ENCODE data around the gene TGM3. TPM values are rescaled to one million over a fixed set of nuclear protein-coding genes. Genes with fewer than 3 reads are reported as not detected.

The TGM3 gene
- total and polyA plus RNA-seq, 2 of the 4 experiments (the other 2 are of a cell fraction) = not detected

- in situ Hi-C loops (cut with MboI; ENCODE audit: low sequenced_read_pairs) = no loop called here
These were observed 4.2 kb downstream of the TGM3 start for GRCh38 chr20:2300002-2300401.

More at GRCh38 chr20:2300002-2300401, 4.2 kb downstream of the TGM3 start:
- Histone ChIP-seq H2AK5ac (ENCODE audit: low read depth, low read length) (no peak overlapping the region), H3K36me3 (ENCODE audit: control insufficient read depth, insufficient read depth, low read length) (no peaks in the 10 kb centered on the region), H2BK20ac (ENCODE audit: low read depth, low read length) (no peak overlapping the region), H3K4me2 (ENCODE audit: low read depth, low read length) (no peak overlapping the region), H4K91ac (ENCODE audit: insufficient read depth, low read depth, low read length) (no peak overlapping the region), H3K4me3 (ENCODE audit: insufficient read depth, low read depth, low read length) (no peak overlapping the region), H2BK120ac (ENCODE audit: low read depth, low read length) (no peak overlapping the region), H3K9me3 (ENCODE audit: control insufficient read depth, insufficient read depth, low read length) (no peaks in the 10 kb centered on the region), H3K4me1 (ENCODE audit: control insufficient read depth, insufficient read depth, low read length) (no peaks in the 10 kb centered on the region), H2BK5ac (ENCODE audit: low read depth, low read length, poor library complexity, severe bottlenecking) (no peak overlapping the region), H3K79me1 (ENCODE audit: low read depth in 1 of 2, low read length in 2 of 2) (no peaks in the 10 kb centered on the region), H3K18ac (ENCODE audit: low read depth, low read length) (no peak overlapping the region), H3K9me1 (ENCODE audit: insufficient read depth, low read length) (no peaks in the 10 kb centered on the region), H2AK9ac (replicated peaks; ENCODE audit: low read depth, low read length, poor library complexity) (no peak overlapping the region), H3K14ac (replicated peaks; ENCODE audit: low read depth, low read length) (no peak overlapping the region), H2BK15ac (ENCODE audit: low read depth, low read length) (no peak overlapping the region), H2AFZ (replicated peaks; ENCODE audit: low read length, poor library complexity) (no peak overlapping the region), H4K8ac (ENCODE audit: low read depth in 2 of 2, low read length in 2 of 2) (no peak overlapping the region), H3K23ac (ENCODE audit: low read depth, low read length) (no peak overlapping the region), H3K9ac (ENCODE audit: low read depth, low read length) (no peak overlapping the region), H4K20me1 (ENCODE audit: insufficient read depth, low read length) (no peaks in the 10 kb centered on the region), H4K5ac (ENCODE audit: low read depth, low read length) (no peak overlapping the region), H3K27ac (ENCODE audit: insufficient read depth, low read length) (no peak overlapping the region), H3K27me3 (ENCODE audit: control insufficient read depth, insufficient read depth, low read length) (peaks cover 19% of the 10 kb centered on the region), H3K56ac (ENCODE audit: extremely low read depth, insufficient read depth, low read length) (no peak overlapping the region), H3K4ac (ENCODE audit: low read depth, low read length) (no peak overlapping the region)
- ChIA-PET CTCF (no interaction called here), POLR2A (ENCODE audit: unreplicated experiment) (no interaction called here)
- dilution Hi-C loops (cut with HindIII; ENCODE audit: low sequenced_read_pairs, unreplicated experiment) (no loop called here), intact Hi-C loops (cut with micrococcal nuclease) (no loop called here)
- ATAC-seq (ENCODE audit: low read depth) (no peak), DNase-seq (no peak)
- TF ChIP-seq MXI1 (IDR thresholded peaks at IDR 0.05; ENCODE audit: borderline replicate concordance, low read depth, low read length) (no peak), NFE2L2 (IDR thresholded peaks at IDR 0.05; ENCODE audit: low read depth, low read length) (no peak), SMC3 (IDR thresholded peaks at IDR 0.05; ENCODE audit: low read depth, low read length) (no peak), BHLHE40 (IDR thresholded peaks at IDR 0.05; ENCODE audit: low read depth, low read length) (no peak), USF2 (IDR thresholded peaks at IDR 0.05; ENCODE audit: low read depth, low read length) (no peak), CEBPB (IDR thresholded peaks at IDR 0.05; ENCODE audit: low read depth, low read length) (no peak), FOS (IDR thresholded peaks at IDR 0.05; ENCODE audit: low read depth, low read length) (no peak), RFX5 (IDR thresholded peaks at IDR 0.05; ENCODE audit: low read depth, low read length) (no peak), RAD21 (IDR thresholded peaks at IDR 0.05; ENCODE audit: low read length) (no peak)
- no TSS peak for BruUV-seq (replicated peaks)
